ENCODE results near the gene TPP1.

The TPP1 gene

GRCh38 chr11:6646918-6647679, 27.9 kb upstream of the TPP1 start:
- no peak for DNase-seq (ENCODE audit: low spot score)

GRCh38 chr11:6646576-6646917, 27.3 kb upstream of the TPP1 start:
- peak; percentile 65 for DNase-seq (ENCODE audit: low spot score)

GRCh38 chr11:6646071-6646470, 26.8 kb upstream of the TPP1 start:
- peak; percentile 76 for DNase-seq (ENCODE audit: low spot score)

- DNase-seq (ENCODE audit: low spot score) = no peak
Measured at GRCh38 chr11:6642957-6643356, 23.7 kb upstream of the TPP1 start.

GRCh38 chr11:6640985-6641701, 21.9 kb upstream of the TPP1 start:
- no peak for DNase-seq (ENCODE audit: low spot score)

GRCh38 chr11:6640036-6640984, 21.1 kb upstream of the TPP1 start:
- no peak for DNase-seq (ENCODE audit: low spot score)

GRCh38 chr11:6638429-6638828, 19.2 kb upstream of the TPP1 start:
- no peak for DNase-seq (ENCODE audit: low spot score)

- DNase-seq (ENCODE audit: low spot score) = peak; percentile 82
Measured at GRCh38 chr11:6637871-6638270, 18.6 kb upstream of the TPP1 start.

GRCh38 chr11:6636480-6636879, 17.3 kb upstream of the TPP1 start:
- no peak for DNase-seq (ENCODE audit: low spot score)

- DNase-seq (ENCODE audit: low spot score) = peak; percentile 51
Measured at GRCh38 chr11:6635082-6635932, 16.1 kb upstream of the TPP1 start.

GRCh38 chr11:6634534-6634933, 15.3 kb upstream of the TPP1 start:
- DNase-seq (ENCODE audit: low spot score) = no peak

- no peak for DNase-seq (ENCODE audit: low spot score)
Measured at GRCh38 chr11:6633422-6634408, 14.5 kb upstream of the TPP1 start.

- no peak for DNase-seq (ENCODE audit: low spot score)
Measured at GRCh38 chr11:6632116-6633073, 13.2 kb upstream of the TPP1 start.

GRCh38 chr11:6631361-6631890, 12.2 kb upstream of the TPP1 start:
- DNase-seq (ENCODE audit: low spot score) = no peak

- DNase-seq (ENCODE audit: low spot score) = no peak
Measured at GRCh38 chr11:6630632-6631291, 11.5 kb upstream of the TPP1 start.

- DNase-seq (ENCODE audit: low spot score) = no peak
Measured at GRCh38 chr11:6629892-6630631, 10.8 kb upstream of the TPP1 start.

- no peak for DNase-seq (ENCODE audit: low spot score)
Measured at GRCh38 chr11:6629573-6629891, 10.3 kb upstream of the TPP1 start.

- DNase-seq (ENCODE audit: low spot score) = no peak
Measured at GRCh38 chr11:6628526-6628925, 9.3 kb upstream of the TPP1 start.
